Measurements from ENCODE around the gene DIP2B. TPM values are rescaled to one million over a fixed set of nuclear protein-coding genes. Genes with fewer than 3 reads are reported as not detected.

The DIP2B gene
- total RNA-seq, 1 donor from 2014 or later: 37.1 TPM

- no peaks in the 10 kb centered on the region for H4K20me1 ChIP-seq (ENCODE audit: low read depth)
- H2AFZ ChIP-seq (replicated peaks): no peak overlapping the region
- H3K36me3 Mint-ChIP-seq: peaks cover 3% of the 10 kb centered on the region
- H3K79me2 ChIP-seq (ENCODE audit: low read depth): no peaks in the 10 kb centered on the region
- H3K36me3 ChIP-seq: no peaks in the 10 kb centered on the region
- no peak overlapping the region for H3K4me2 ChIP-seq
- no peak overlapping the region for H3K27ac Mint-ChIP-seq
- no peaks in the 10 kb centered on the region for H3K9me3 Mint-ChIP-seq
- no peak for DNase-seq (ENCODE audit: low spot score)
- H3K9ac ChIP-seq: no peak overlapping the region
- peaks cover 26% of the 10 kb centered on the region for H3K4me1 Mint-ChIP-seq
- H3K27me3 ChIP-seq: no peaks in the 10 kb centered on the region
- H3K4me3 Mint-ChIP-seq: no peak overlapping the region
- peaks cover 10% of the 10 kb centered on the region for H3K4me1 ChIP-seq
- H3K27me3 Mint-ChIP-seq (ENCODE audit: insufficient read depth, low read depth): peaks cover 5% of the 10 kb centered on the region
- no peak overlapping the region for H3K4me3 ChIP-seq
- no peak overlapping the region for H3K27ac ChIP-seq
- peaks cover 11% of the 10 kb centered on the region for H3F3A ChIP-seq (ENCODE audit: low read depth)
- H3K9me3 ChIP-seq (ENCODE audit: low read depth): no peaks in the 10 kb centered on the region
- TF ChIP-seq, protein P1, sequence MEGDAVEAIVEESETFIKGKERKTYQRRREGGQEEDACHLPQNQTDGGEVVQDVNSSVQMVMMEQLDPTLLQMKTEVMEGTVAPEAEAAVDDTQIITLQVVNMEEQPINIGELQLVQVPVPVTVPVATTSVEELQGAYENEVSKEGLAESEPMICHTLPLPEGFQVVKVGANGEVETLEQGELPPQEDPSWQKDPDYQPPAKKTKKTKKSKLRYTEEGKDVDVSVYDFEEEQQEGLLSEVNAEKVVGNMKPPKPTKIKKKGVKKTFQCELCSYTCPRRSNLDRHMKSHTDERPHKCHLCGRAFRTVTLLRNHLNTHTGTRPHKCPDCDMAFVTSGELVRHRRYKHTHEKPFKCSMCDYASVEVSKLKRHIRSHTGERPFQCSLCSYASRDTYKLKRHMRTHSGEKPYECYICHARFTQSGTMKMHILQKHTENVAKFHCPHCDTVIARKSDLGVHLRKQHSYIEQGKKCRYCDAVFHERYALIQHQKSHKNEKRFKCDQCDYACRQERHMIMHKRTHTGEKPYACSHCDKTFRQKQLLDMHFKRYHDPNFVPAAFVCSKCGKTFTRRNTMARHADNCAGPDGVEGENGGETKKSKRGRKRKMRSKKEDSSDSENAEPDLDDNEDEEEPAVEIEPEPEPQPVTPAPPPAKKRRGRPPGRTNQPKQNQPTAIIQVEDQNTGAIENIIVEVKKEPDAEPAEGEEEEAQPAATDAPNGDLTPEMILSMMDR (IDR thresholded peaks at IDR 0.05): no peak
- TF ChIP-seq EZH2 (IDR thresholded peaks at IDR 0.05) (no peak), EZH2phosphoT487 (IDR thresholded peaks at IDR 0.05) (no peak)
These were observed 135.6 kb downstream of the DIP2B start for GRCh38 chr12:50640321-50640939.

GRCh38 chr12:50641566-50641965 lies 136.8 kb downstream of the DIP2B start:
- Mint-ChIP-seq H3K27me3 (ENCODE audit: insufficient read depth, low read depth) (peaks cover 3% of the 10 kb centered on the region), H3K4me1 (peaks cover 16% of the 10 kb centered on the region), H3K9me3 (no peaks in the 10 kb centered on the region), H3K4me3 (no peak overlapping the region), H3K36me3 (peaks cover 3% of the 10 kb centered on the region), H3K27ac (no peak overlapping the region)
- H4K20me1 ChIP-seq (ENCODE audit: low read depth): no peaks in the 10 kb centered on the region
- no peak overlapping the region for H3K4me3 ChIP-seq
- H3K79me2 ChIP-seq (ENCODE audit: low read depth): no peaks in the 10 kb centered on the region
- H3K4me1 ChIP-seq: peaks cover 9% of the 10 kb centered on the region
- no peak overlapping the region for H3K27ac ChIP-seq
- H3K9me3 ChIP-seq (ENCODE audit: low read depth): no peaks in the 10 kb centered on the region
- no peak overlapping the region for H3K4me2 ChIP-seq
- TF ChIP-seq, protein P1 (IDR thresholded peaks at IDR 0.05): no peak
- no peak for TF ChIP-seq EZH2 (IDR thresholded peaks at IDR 0.05)
- no peak for TF ChIP-seq EZH2phosphoT487 (IDR thresholded peaks at IDR 0.05)
- no peaks in the 10 kb centered on the region for H3K36me3 ChIP-seq
- H3K27me3 ChIP-seq: no peaks in the 10 kb centered on the region
- no peak for DNase-seq (ENCODE audit: low spot score)
- H3K9ac ChIP-seq: no peak overlapping the region
- no peak overlapping the region for H2AFZ ChIP-seq (replicated peaks)
- H3F3A ChIP-seq (ENCODE audit: low read depth): peaks cover 10% of the 10 kb centered on the region

DNA sequence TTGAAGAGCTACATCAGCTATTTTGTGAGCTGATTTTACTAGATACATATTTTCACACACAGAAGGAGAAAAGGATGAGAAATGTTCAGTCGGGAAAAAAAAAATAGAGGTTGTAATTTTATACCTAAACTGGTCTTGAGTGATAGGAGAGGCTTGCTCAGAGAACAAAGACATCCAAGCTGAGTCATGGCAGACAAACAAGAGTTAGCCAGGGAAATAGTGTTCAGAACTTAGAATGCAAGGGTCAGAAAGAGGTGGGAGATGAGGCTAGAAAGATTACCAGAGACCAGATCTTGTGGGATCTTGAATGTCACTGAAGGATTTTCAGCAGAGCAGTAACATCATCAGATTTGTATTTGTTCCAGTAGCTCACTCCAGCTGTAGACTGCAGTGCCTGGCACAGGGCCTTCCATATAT lies 137.3 kb downstream of the DIP2B start:
- H3K4me3 ChIP-seq: no peak overlapping the region
- H3K4me1 Mint-ChIP-seq: peaks cover 17% of the 10 kb centered on the region
- peaks cover 3% of the 10 kb centered on the region for H3K27me3 Mint-ChIP-seq (ENCODE audit: insufficient read depth, low read depth)
- H3K9me3 ChIP-seq (ENCODE audit: low read depth): no peaks in the 10 kb centered on the region
- H4K20me1 ChIP-seq (ENCODE audit: low read depth): no peaks in the 10 kb centered on the region
- H3K27me3 ChIP-seq: no peaks in the 10 kb centered on the region
- no peak overlapping the region for H3K27ac Mint-ChIP-seq
- peaks cover 5% of the 10 kb centered on the region for H3F3A ChIP-seq (ENCODE audit: low read depth)
- H3K36me3 ChIP-seq: no peaks in the 10 kb centered on the region
- no peak overlapping the region for H3K4me3 Mint-ChIP-seq
- H3K4me2 ChIP-seq: no peak overlapping the region
- H2AFZ ChIP-seq (replicated peaks): no peak overlapping the region
- H3K4me1 ChIP-seq: peaks cover 4% of the 10 kb centered on the region
- no peak overlapping the region for H3K9ac ChIP-seq
- no peak for DNase-seq (ENCODE audit: low spot score)
- H3K79me2 ChIP-seq (ENCODE audit: low read depth): no peaks in the 10 kb centered on the region
- TF ChIP-seq, protein P1 (IDR thresholded peaks at IDR 0.05): no peak
- TF ChIP-seq EZH2 (IDR thresholded peaks at IDR 0.05) (no peak), EZH2phosphoT487 (IDR thresholded peaks at IDR 0.05) (no peak)
- H3K36me3 Mint-ChIP-seq: peaks cover 3% of the 10 kb centered on the region
- H3K9me3 Mint-ChIP-seq: no peaks in the 10 kb centered on the region
- no peak overlapping the region for H3K27ac ChIP-seq

Measured in neural progenitor cell (in vitro differentiated cells).